Natural killer cell treated with Interleukin-12 subunit alpha and Interleukin-12 subunit beta and Interleukin-15 and Interleukin-18, amount 100 ng/mL, for 72 hours (primary cell): Measurements from ENCODE around the gene TREM1. TPM values are rescaled to one million over a fixed set of nuclear protein-coding genes. Genes with fewer than 3 reads are reported as not detected.

Experiments
- ATAC-seq, 2 donors: fragments of 150-1000 bp; cut with Tn5 transposase in 1 of 2; sonication (Bioruptor Pico), chemical (Tn5 transposase) in 1 of 2; 2 replicates each; pipeline ENCODE4 v1.10.0; 2021
- DNase-seq: peaks from one replicate; pipeline ENCODE4 v3.0.0; 2022; ENCODE audit warnings: low spot score
- H3K27ac Mint-ChIP-seq, 2 donors: 1 replicate in 1 of 2; 2 replicates in 1 of 2; pipeline ENCODE4 v1.8.0; 2022; ENCODE audit warnings: mixed read lengths in 2 of 2, mild to moderate bottlenecking in 1 of 2, moderate library complexity in 1 of 2
- H3K27me3 Mint-ChIP-seq, 2 donors: 1 replicate in 1 of 2; 2 replicates in 1 of 2; pipeline ENCODE4 v1.8.0; 2022; ENCODE audit warnings: mixed read lengths in 2 of 2
- H3K36me3 Mint-ChIP-seq: one replicate; pipeline ENCODE4 v1.8.0; 2022; ENCODE audit warnings: mixed read lengths
- H3K4me1 Mint-ChIP-seq, 2 donors: 1 replicate in 1 of 2; 2 replicates in 1 of 2; pipeline ENCODE4 v1.8.0; 2022; ENCODE audit warnings: low read depth in 2 of 2, mixed read lengths in 2 of 2, mild to moderate bottlenecking in 1 of 2
- H3K4me3 Mint-ChIP-seq: one replicate; pipeline ENCODE4 v1.8.0; 2022; ENCODE audit warnings: mixed read lengths
- H3K9me3 Mint-ChIP-seq: 2 replicates; pipeline ENCODE4 v1.8.0; 2022; ENCODE audit warnings: mixed read lengths
- total RNA-seq, 2 donors: library from RNA; stranded (reverse); gene quantifications; one replicate each; pipeline ENCODE4 v1.2.3, GENCODE V29; 2022

Gene TREM1
- total RNA-seq, result under 1 TPM in 1 of 2 donors, not detected in 1; 0.38 TPM

- Mint-ChIP-seq H3K36me3 (no peaks in the 10 kb centered on the region), H3K4me3 (no peak within 1 kb of the TSS), H3K27ac (peak within 1 kb of the TSS; percentile 2 to 26), H3K4me1 (peaks cover 6% of the 10 kb centered on the region in 2 donors), H3K27me3 (peaks cover 9 to 11% of the 10 kb centered on the region in 2 donors), H3K9me3 (no peaks in the 10 kb centered on the region)
- ATAC-seq (peak; percentile 44 to 73), DNase-seq (no peak)
Observed at GRCh38 chr6:41286544-41287346, at the start of gene TREM1. TREM1 (minus strand) TSS chr6:41286682; CDS start chr6:41286655, 27 bp downstream.

GRCh38 chr6:41335943-41336342, 49.5 kb upstream of the TREM1 start:
- ATAC-seq (no peak), DNase-seq (no peak)
- Mint-ChIP-seq H3K4me1 (peaks cover 52 to 54% of the 10 kb centered on the region in 2 donors), H3K9me3 (no peaks in the 10 kb centered on the region), H3K4me3 (peak overlapping the region; percentile 30), H3K27ac (peak overlapping the region; percentile 92 to 98), H3K27me3 (no peaks in the 10 kb centered on the region), H3K36me3 (no peaks in the 10 kb centered on the region)

- Mint-ChIP-seq H3K27me3 (no peaks in the 10 kb centered on the region), H3K4me1 (peaks cover 54 to 55% of the 10 kb centered on the region in 2 donors), H3K27ac (peak within 1 kb of the TSS; percentile 92 to 98)
Observed at GRCh38 chr6:41335296-41335695, 48.8 kb upstream of the TREM1 start, which contains the start of gene NCR2. NCR2 (plus strand) TSS chr6:41335608; CDS start chr6:41335877, 269 bp downstream.

GRCh38 chr6:41334482-41335040, 48.1 kb upstream of the TREM1 start:
- no peaks in the 10 kb centered on the region for H3K27me3 Mint-ChIP-seq
- H3K27ac Mint-ChIP-seq, result peak overlapping the region; percentile 92 to 98
- H3K4me1 Mint-ChIP-seq, result peaks cover 54 to 56% of the 10 kb centered on the region in 2 donors
- no peak for ATAC-seq
- no peaks in the 10 kb centered on the region for H3K36me3 Mint-ChIP-seq
- peak; percentile 41 for DNase-seq
- H3K4me3 Mint-ChIP-seq, result peak overlapping the region; percentile 80
- H3K9me3 Mint-ChIP-seq, result no peaks in the 10 kb centered on the region

More at GRCh38 chr6:41335296-41335695, 48.8 kb upstream of the TREM1 start, which contains the start of gene NCR2:
- ATAC-seq, result no peak
- no peak for DNase-seq
- Mint-ChIP-seq H3K9me3 (no peaks in the 10 kb centered on the region), H3K4me3 (peak within 1 kb of the TSS; percentile 80), H3K36me3 (no peaks in the 10 kb centered on the region)

GRCh38 chr6:41332842-41333736, 46.6 kb upstream of the TREM1 start:
- no peaks in the 10 kb centered on the region for H3K36me3 Mint-ChIP-seq
- peaks cover 54% of the 10 kb centered on the region in 2 donors for H3K4me1 Mint-ChIP-seq
- no peaks in the 10 kb centered on the region for H3K27me3 Mint-ChIP-seq
- H3K9me3 Mint-ChIP-seq, result no peaks in the 10 kb centered on the region
- peak overlapping the region; percentile 80 for H3K4me3 Mint-ChIP-seq
- ATAC-seq (no peak), DNase-seq (peak; percentile 50)
- H3K27ac Mint-ChIP-seq, result peak overlapping the region; percentile 92 to 98

- peak overlapping the region; percentile 92 to 98 for H3K27ac Mint-ChIP-seq
- H3K36me3 Mint-ChIP-seq, result no peaks in the 10 kb centered on the region
- H3K9me3 Mint-ChIP-seq, result no peaks in the 10 kb centered on the region
- H3K4me3 Mint-ChIP-seq, result peak overlapping the region; percentile 80
- DNase-seq (no peak), ATAC-seq (no peak)
- H3K27me3 Mint-ChIP-seq, result no peaks in the 10 kb centered on the region
- H3K4me1 Mint-ChIP-seq, result peaks cover 54% of the 10 kb centered on the region in 2 donors
Observed at GRCh38 chr6:41332241-41332640, 45.8 kb upstream of the TREM1 start.

GRCh38 chr6:41331401-41332150, 45.1 kb upstream of the TREM1 start:
- DNase-seq, result no peak
- Mint-ChIP-seq H3K27ac (peak overlapping the region; percentile 92 to 98), H3K4me1 (peaks cover 54% of the 10 kb centered on the region in 2 donors), H3K9me3 (no peaks in the 10 kb centered on the region), H3K27me3 (peaks cover 1 to 2% of the 10 kb centered on the region in 2 donors), H3K4me3 (peak overlapping the region; percentile 70), H3K36me3 (no peaks in the 10 kb centered on the region)
- ATAC-seq, result no peak

- Mint-ChIP-seq H3K4me1 (peaks cover 11 to 15% of the 10 kb centered on the region in 2 donors), H3K27ac (no peak overlapping the region), H3K36me3 (no peaks in the 10 kb centered on the region), H3K9me3 (no peaks in the 10 kb centered on the region), H3K27me3 (peaks cover 7 to 14% of the 10 kb centered on the region in 2 donors), H3K4me3 (no peak overlapping the region)
- no peak for DNase-seq
- ATAC-seq, result no peak
Observed at GRCh38 chr6:41327177-41327576, 40.7 kb upstream of the TREM1 start.

GRCh38 chr6:41326092-41326491, 39.6 kb upstream of the TREM1 start:
- Mint-ChIP-seq H3K27ac (no peak overlapping the region), H3K27me3 (peaks cover 7 to 14% of the 10 kb centered on the region in 2 donors), H3K36me3 (no peaks in the 10 kb centered on the region), H3K4me3 (no peak overlapping the region), H3K4me1 (peaks cover under 1 to 4% of the 10 kb centered on the region in 2 donors), H3K9me3 (no peaks in the 10 kb centered on the region)
- ATAC-seq (no peak), DNase-seq (no peak)

GRCh38 chr6:41325446-41326066, 39.1 kb upstream of the TREM1 start:
- H3K27me3 Mint-ChIP-seq, result peaks cover 7 to 14% of the 10 kb centered on the region in 2 donors
- H3K36me3 Mint-ChIP-seq, result no peaks in the 10 kb centered on the region
- peaks cover 0 to 4% of the 10 kb centered on the region in 2 donors for H3K4me1 Mint-ChIP-seq
- no peaks in the 10 kb centered on the region for H3K9me3 Mint-ChIP-seq
- DNase-seq, result no peak
- H3K4me3 Mint-ChIP-seq, result no peak overlapping the region
- no peak overlapping the region for H3K27ac Mint-ChIP-seq
- no peak for ATAC-seq

- Mint-ChIP-seq H3K27me3 (peaks cover 9 to 16% of the 10 kb centered on the region in 2 donors), H3K36me3 (no peaks in the 10 kb centered on the region), H3K4me1 (peaks cover 8 to 13% of the 10 kb centered on the region in 2 donors), H3K27ac (no peak overlapping the region), H3K4me3 (no peak overlapping the region), H3K9me3 (no peaks in the 10 kb centered on the region)
- no peak for ATAC-seq
- DNase-seq, result no peak
Observed at GRCh38 chr6:41321183-41321582, 34.7 kb upstream of the TREM1 start.

- Mint-ChIP-seq H3K36me3 (no peaks in the 10 kb centered on the region), H3K27ac (peak overlapping the region; percentile 75 to 83), H3K9me3 (no peaks in the 10 kb centered on the region), H3K4me1 (peaks cover 8 to 13% of the 10 kb centered on the region in 2 donors), H3K27me3 (peaks cover 13 to 20% of the 10 kb centered on the region in 2 donors), H3K4me3 (peak overlapping the region; percentile 78)
- ATAC-seq (peak; percentile 96 to 98), DNase-seq (peak; percentile 83)
Observed at GRCh38 chr6:41318654-41319565, 32.4 kb upstream of the TREM1 start.
